HCT116 (cell line): ENCODE data around the gene SLBP. TPM values are rescaled to one million over a fixed set of nuclear protein-coding genes. Genes with fewer than 3 reads are reported as not detected.
A peak's percentile ranks its signal among the peaks of the same experiment; 100 is the strongest.

Experiments
- ATAC-seq: fragments of 200-7000 bp; cut with Tn5 transposase; 2 replicates; pipeline ENCODE4 v1.9.1; 2020; ENCODE audit warnings: mild to moderate bottlenecking, moderate library complexity
- BruUV-seq: library from RNA; stranded (reverse); fragments of 400-500 nt; replicated peaks from 2 replicates; lab custom pipeline; 2021; lab: Mats Ljungman, UMichigan
- CTCF ChIA-PET: fragments of 300-600 bp; sonication (Branson Sonifier 250); formaldehyde crosslinking; loops from one replicate; lab custom pipeline; 2021; ENCODE audit warnings: antibody characterized with exemption; lab: Charles Lee
- POLR2A ChIA-PET: fragments of 300-600, 350-600 bp; sonication (Branson Sonifier 250); formaldehyde crosslinking; loops from one replicate; lab custom pipeline; 2021; ENCODE audit warnings: antibody characterized with exemption; lab: Charles Lee
- RAD21 ChIA-PET, 2 experiments: fragments of 300-600 bp; sonication (Branson Sonifier 250); formaldehyde crosslinking; loops; one replicate each; lab custom pipeline; 2023; ENCODE audit warnings: low total read pairs in 2 of 2; ENCODE audit not compliant: uncharacterized antibody in 2 of 2, unreplicated experiment in 2 of 2, low non-redundant PET in 1 of 2; lab: Charles Lee
- DNase-seq: peaks from one replicate; pipeline ENCODE4 v3.0.0-alpha.2; 2010; ENCODE audit warnings: low read depth, low spot score
- H2AFZ ChIP-seq: fragments of 200-600 bp; shearing (Covaris generic), sonication (generic); 2 replicates; pipeline ENCODE4 v1.6.1; 2017; ENCODE audit warnings: low read depth, mixed run types, mixed read lengths, antibody characterized with exemption, low read length; ENCODE audit not compliant: poor library complexity, severe bottlenecking
- H3K27ac ChIP-seq: 2 replicates; pipeline ENCODE4 v1.5.1; 2012; ENCODE audit warnings: low read depth, low read length
- H3K27me3 ChIP-seq: fragments of 200-600 bp; sonication (generic); 2 replicates; pipeline ENCODE4 v1.6.1; 2016; ENCODE audit warnings: mixed run types, low read length, mixed read lengths; ENCODE audit not compliant: insufficient read depth
- H3K36me3 ChIP-seq, 2 experiments: fragments of 200-500 bp in 1 of 2; fragments of 200-600 bp in 1 of 2; sonication (Bioruptor generic) in 1 of 2; sonication (generic) in 1 of 2; 2 replicates each; pipeline versions ENCODE4 v1.5.1 to v1.6.1; 2014 to 2016; ENCODE audit warnings: low read length in 2 of 2, inconsistent platforms in 1 of 2, mixed read lengths in 1 of 2, mixed run types in 1 of 2; ENCODE audit not compliant: insufficient read depth in 2 of 2, control insufficient read depth in 1 of 2
- H3K4me1 ChIP-seq, 2 experiments: fragments of 200-600 bp in 1 of 2; sonication (generic) in 1 of 2; 2 replicates each; pipeline versions ENCODE4 v1.5.1 to v1.6.1; 2012 to 2017; ENCODE audit warnings: low read length in 2 of 2, inconsistent platforms in 1 of 2, mild to moderate bottlenecking in 1 of 2, mixed read lengths in 1 of 2, mixed run types in 1 of 2, moderate library complexity in 1 of 2; ENCODE audit not compliant: insufficient read depth in 2 of 2, control insufficient read depth in 1 of 2
- H3K4me2 ChIP-seq: fragments of 200-600 bp; sonication (generic); 2 replicates; pipeline ENCODE4 v1.6.1; 2017; ENCODE audit warnings: mixed run types, low read length, mixed read lengths
- H3K4me3 ChIP-seq, 2 experiments: fragments of 200-600 bp in 1 of 2; sonication (generic) in 1 of 2; replicated peaks in 1 of 2; 2 replicates each; pipeline ENCODE4 v1.5.1; 2011 to 2016; ENCODE audit warnings: low read length in 2 of 2, control low read depth in 1 of 2, low read depth in 1 of 2, mild to moderate bottlenecking in 1 of 2, mixed read lengths in 1 of 2, mixed run types in 1 of 2
- H3K79me2 ChIP-seq: fragments of 200-600 bp; sonication (generic); 2 replicates; pipeline ENCODE4 v1.6.1; 2017; ENCODE audit warnings: mild to moderate bottlenecking, mixed run types, low read length, moderate library complexity, mixed read lengths; ENCODE audit not compliant: insufficient read depth
- H3K9ac ChIP-seq: fragments of 200-600 bp; sonication (generic); 2 replicates; pipeline ENCODE4 v1.6.1; 2016; ENCODE audit warnings: low read length, mixed read lengths
- H3K9me2 ChIP-seq: fragments of 200-600 bp; sonication (generic), shearing (Covaris generic); 2 replicates; pipeline ENCODE4 v1.6.1; 2017; ENCODE audit warnings: mixed run types, mild to moderate bottlenecking, moderate library complexity; ENCODE audit not compliant: insufficient read depth
- H3K9me3 ChIP-seq, 2 experiments: fragments of 200-500 bp in 1 of 2; fragments of 200-600 bp in 1 of 2; sonication (Bioruptor generic) in 1 of 2; sonication (generic) in 1 of 2; 2 replicates each; pipeline ENCODE4 v1.6.1; 2014 to 2017; ENCODE audit warnings: low read length in 2 of 2, mixed read lengths in 2 of 2, inconsistent platforms in 1 of 2, low read depth in 1 of 2, mild to moderate bottlenecking in 1 of 2, mixed run types in 1 of 2, moderate library complexity in 1 of 2; ENCODE audit not compliant: control insufficient read depth in 1 of 2, insufficient read depth in 1 of 2
- H4K20me1 ChIP-seq: fragments of 200-600 bp; sonication (generic), shearing (Covaris generic); 2 replicates; pipeline ENCODE4 v1.6.1; 2017; ENCODE audit warnings: mixed run types, mild to moderate bottlenecking, moderate library complexity; ENCODE audit not compliant: insufficient read depth
- ZFX ChIP-seq: fragments of 450-650 bp; IDR thresholded peaks from 2 replicates; pipeline ENCODE4 v1.6.1; 2017
- intact Hi-C: fragments of 100-400 bp; cut with micrococcal nuclease; formaldehyde crosslinking; loops from 2 replicates; pipeline ENCODE4 v1.10.0; 2022
- total RNA-seq: library from RNA; stranded (reverse); gene quantifications from one replicate; pipeline ENCODE4 v1.2.1, GENCODE V29; 2021; ENCODE audit not compliant: unreplicated experiment
- TF ChIP-seq, protein P1 (sequence below): IDR thresholded peaks from 2 replicates; pipeline ENCODE4 v1.6.1; 2011; ENCODE audit warnings: mild to moderate bottlenecking, low read length, moderate library complexity; ENCODE audit not compliant: insufficient replicate concordance; ENCODE audit errors: extremely low read depth

Gene SLBP
- total RNA-seq, 1 experiment from 2014 or later, result 101 TPM

DNA sequence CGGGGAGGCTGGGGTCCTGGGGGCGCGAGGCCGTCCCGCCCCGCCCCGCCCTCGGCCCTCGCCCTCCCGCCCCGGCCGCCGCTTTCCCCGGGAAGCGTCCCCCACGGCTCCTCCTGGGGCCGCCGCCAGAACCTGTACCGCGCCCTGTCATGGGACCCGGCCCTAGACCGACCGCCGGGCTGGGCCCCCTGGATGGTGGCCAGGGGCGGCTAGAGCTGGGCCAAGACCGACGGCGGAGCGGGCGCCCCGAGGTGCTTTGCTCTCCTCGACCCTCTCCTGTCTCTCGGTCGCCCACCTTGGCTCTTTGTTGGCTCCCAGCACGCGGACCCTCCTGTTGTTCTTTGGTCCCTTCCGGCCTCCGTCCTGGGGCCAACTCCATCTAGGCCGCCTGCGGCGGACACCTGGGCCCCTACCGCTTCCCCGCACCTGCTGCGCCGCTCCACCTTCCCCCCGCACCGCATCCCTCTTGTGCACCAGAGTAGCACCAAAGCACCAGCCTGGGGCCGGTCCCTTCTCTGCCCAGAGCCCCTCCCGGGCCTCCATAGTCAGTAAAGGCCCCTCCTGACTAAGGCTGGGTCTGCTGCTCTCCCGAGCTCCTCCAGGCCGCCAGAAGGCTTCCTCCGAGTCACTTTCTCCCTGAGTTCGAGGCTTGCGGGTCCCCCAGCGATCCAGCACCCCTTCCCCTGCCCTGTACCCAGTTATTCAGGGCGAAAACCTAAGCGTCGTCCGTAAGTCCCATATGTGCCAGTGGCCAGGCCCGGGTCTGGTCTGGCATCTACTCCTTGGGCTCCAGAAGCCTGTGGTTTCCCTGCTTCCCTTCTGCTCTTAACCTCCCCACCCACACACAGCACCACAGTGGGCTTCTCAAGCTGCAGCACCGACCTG, 9.8 kb upstream of the SLBP start:
- TF ChIP-seq, protein P1, sequence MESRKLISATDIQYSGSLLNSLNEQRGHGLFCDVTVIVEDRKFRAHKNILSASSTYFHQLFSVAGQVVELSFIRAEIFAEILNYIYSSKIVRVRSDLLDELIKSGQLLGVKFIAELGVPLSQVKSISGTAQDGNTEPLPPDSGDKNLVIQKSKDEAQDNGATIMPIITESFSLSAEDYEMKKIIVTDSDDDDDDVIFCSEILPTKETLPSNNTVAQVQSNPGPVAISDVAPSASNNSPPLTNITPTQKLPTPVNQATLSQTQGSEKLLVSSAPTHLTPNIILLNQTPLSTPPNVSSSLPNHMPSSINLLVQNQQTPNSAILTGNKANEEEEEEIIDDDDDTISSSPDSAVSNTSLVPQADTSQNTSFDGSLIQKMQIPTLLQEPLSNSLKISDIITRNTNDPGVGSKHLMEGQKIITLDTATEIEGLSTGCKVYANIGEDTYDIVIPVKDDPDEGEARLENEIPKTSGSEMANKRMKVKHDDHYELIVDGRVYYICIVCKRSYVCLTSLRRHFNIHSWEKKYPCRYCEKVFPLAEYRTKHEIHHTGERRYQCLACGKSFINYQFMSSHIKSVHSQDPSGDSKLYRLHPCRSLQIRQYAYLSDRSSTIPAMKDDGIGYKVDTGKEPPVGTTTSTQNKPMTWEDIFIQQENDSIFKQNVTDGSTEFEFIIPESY, result no peak
- TF ChIP-seq ZFX, result peak; percentile 42; the same call in 1 of the 2 replicates
- peaks cover 86% of the 10 kb centered on the region for H3K79me2 ChIP-seq
- peak overlapping the region; percentile 94 for H3K4me2 ChIP-seq
- peaks cover 6 to 38% of the 10 kb centered on the region in 2 experiments; a peak in 2 of 4 replicates for H3K36me3 ChIP-seq
- BruUV-seq, result no TSS peak
- peak overlapping the region; percentile 94 to 96 for H3K4me3 ChIP-seq
- no peak overlapping the region for H2AFZ ChIP-seq
- intact Hi-C loops, result no loop called here
- ChIA-PET POLR2A (interaction anchor here (0.8 to 1.7 kb wide), 3 partner anchors 9 to 12 kb away, joined by 3 to 19 read pairs (median 3); partner anchors contain the start of gene SLBP), RAD21 (interaction anchor here in 1 of 2 experiments (0.6 kb wide), 1 partner anchor 468 kb away, joined by 3 read pairs; no protein-coding TSS in a partner anchor), CTCF (interaction anchor here (1.0 to 2.7 kb wide), 3 partner anchors 26 to 84 kb away, joined by 3 to 15 read pairs (median 4); no protein-coding TSS in a partner anchor)
- H3K9me2 ChIP-seq, result no peaks in the 10 kb centered on the region
- no peaks in the 10 kb centered on the region; the same call in 1 of the 2 replicates for H4K20me1 ChIP-seq
- ATAC-seq (peak; percentile 15), DNase-seq (no peak)
- peak overlapping the region; percentile 98 for H3K9ac ChIP-seq
- no peaks in the 10 kb centered on the region for H3K27me3 ChIP-seq
- peaks cover 12 to 36% of the 10 kb centered on the region in 2 experiments for H3K4me1 ChIP-seq
- no peaks in the 10 kb centered on the region for H3K9me3 ChIP-seq
- peak overlapping the region; percentile 87 for H3K27ac ChIP-seq
